GM18499 (cell line): ENCODE measurements around the gene IL9R.
"Not testable (repeated sequence)": the region's sequence is repeated elsewhere in the genome, so short reads cannot be mapped to it uniquely, and the experiment has no call there.

Source experiments
- ATAC-seq: cut with Tn5 transposase; IDR thresholded peaks from one replicate; pipeline ENCODE4 v1.9.1; 2021; ENCODE audit warnings: moderate number of reproducible peaks; ENCODE audit not compliant: insufficient read depth, unreplicated experiment

IL9R gene

DNA sequence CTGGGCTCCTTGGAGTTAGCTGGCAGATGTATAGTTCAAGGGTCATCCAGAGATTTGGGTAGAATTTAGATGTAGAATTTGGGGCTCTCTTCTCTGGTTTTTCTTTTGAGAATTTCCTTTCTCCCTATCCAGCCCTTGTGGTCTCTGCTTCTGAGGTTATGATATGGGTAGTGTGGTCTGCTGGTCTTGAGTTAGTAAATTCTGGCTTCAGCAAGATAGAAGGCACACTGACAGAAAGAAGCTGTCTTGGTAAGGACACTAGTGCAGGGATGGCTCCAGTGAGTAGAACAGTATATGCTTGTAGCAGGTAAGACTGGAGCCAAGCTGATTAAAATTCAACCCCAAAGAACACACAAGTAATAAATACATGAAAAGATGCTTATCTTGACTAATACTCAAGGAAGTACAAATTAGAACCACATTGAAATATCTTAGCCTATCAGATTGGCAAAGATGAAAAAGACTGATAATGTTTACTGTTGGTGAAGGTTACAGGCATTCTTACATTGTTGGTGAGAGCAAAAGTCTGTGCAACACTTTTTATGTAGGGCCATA lies 2.1 kb upstream of the IL9R start:
- no peak for ATAC-seq

DNA sequence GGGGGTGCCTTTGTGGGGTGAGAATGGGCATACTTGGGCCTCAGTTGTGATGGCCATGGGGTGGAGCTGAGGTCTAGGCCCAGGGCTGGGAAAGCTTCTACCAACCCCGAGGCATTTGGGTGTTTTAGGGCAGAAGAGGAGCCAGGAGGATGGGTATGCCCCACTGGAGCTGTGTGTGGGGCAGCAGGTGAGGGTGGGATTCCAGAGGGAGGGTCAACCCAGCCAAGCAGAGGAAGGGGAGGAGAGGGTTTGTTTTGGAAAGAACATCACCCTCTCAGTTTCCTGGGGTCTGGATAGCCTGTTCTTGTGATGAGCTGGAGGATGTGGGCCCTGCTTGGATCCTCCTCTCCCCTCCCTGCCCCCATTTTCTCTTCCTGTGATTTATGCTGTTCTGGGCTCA lies 620 bp downstream of the IL9R start:
- no peak for ATAC-seq

DNA sequence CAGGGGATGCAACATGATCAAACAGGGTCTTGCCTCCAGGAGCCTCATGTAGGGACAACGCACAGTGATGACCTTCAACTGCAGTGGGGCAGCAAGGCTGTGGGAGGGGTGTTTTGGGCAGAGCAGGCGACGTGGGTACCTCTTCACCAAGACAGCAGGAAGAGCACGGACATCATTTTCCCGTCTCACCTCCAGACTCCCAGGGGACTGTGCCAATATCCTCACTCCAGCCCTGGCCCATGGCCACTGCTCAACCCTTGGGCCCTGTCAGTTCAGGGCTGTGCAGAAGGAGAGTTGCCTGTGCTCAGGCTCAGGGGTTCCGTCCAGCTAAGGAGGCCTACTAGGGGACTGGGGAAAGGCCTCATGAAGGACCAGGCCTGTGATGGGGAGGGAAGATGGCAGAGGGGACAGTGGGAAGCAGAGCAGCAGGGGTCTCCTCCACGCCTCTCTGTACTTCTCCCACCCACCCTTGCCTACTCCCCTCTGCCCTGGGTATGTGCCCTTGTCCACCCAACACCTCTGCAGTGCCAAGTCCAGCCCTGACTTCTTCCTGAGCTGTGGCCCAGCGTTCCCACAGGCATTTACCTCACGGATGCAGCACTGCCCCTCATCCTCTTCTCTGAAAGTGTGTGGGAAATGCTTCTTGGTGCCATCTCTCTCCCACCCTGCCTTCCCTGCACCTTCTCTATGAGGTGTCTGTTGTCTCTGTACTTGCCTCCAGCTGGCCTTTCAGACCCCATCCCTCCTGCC lies 1.4 kb downstream of the IL9R start:
- no peak for ATAC-seq

DNA sequence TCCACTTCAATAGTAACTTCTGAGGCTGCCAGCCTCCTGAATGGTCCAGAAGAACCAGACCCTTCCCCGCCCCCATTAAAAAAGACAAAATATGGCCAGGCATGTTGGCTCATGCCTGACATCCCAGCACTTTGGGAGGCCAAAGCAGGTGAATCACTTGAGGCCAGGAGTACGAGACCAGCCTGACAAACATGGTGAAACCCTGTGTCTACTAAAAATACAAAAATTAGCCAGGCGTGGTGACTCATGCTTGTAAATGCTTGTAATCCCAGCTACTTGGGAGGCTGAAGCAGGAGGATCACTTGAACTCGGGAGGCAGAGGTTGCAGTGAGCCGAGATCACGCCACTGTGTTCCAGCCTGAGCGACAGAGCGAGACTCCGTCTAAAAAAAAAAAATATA lies 2.3 kb downstream of the IL9R start:
- not testable (repeated sequence) for ATAC-seq

DNA sequence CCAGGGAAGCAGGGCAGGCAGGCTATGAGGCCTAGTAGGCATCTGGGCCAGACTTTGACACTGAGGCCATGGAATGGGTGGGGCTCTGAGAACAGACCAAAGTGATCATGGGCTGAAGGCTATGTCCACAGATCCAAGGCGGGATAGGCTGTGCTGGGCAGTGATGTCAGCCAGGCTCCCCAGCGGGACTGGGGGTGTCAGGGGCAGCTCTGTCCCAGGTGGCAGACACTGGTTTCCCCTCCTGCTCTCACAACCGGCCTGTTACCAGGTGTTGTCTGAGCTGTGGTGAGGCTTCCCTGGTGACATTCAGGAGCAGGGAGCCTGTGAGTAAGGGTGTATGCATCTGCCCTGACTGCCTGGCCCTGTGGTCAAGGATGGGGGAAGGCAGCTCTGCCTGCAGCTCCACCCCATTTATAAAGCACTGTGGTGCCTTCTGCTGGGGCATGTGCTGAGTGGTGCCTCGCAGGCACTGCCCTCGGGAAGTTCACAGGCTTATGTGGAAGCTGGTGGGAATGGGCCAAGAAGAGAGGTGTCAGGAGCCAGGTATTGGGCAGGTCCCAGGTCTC lies 2.9 kb downstream of the IL9R start:
- no peak for ATAC-seq

DNA sequence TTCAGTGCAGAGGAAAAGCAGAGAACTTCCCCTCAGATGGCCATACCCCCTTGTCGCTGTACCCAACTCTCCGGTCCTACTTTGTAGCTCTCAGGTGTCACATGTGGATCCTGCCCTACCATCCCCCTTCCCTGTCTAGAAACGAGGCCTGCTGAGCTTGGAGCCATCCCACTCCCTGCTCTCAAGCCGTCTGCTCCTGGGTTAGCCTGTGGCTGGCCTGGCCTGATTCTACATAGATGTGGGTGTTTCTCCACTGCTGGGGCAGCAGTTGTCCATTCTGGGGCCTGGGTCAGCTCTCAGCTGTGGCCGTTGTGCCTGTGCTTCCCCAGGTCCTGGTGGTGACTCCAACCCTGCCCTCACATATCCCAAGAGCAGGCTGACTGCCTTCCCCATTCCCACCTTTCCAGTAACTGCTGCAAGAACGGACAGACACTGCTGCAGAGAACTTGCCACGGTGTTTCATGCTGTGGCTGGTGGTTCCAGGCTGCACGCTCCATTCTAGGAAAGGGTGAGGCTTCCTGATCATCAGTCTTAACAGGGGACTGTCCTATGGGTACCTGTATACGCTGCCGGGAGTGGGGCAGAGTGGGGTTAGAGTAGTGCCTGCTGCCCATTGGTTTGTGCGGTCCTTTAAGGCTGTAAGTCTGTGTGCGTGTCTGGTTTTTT lies 3.6 kb downstream of the IL9R start:
- no peak for ATAC-seq

DNA sequence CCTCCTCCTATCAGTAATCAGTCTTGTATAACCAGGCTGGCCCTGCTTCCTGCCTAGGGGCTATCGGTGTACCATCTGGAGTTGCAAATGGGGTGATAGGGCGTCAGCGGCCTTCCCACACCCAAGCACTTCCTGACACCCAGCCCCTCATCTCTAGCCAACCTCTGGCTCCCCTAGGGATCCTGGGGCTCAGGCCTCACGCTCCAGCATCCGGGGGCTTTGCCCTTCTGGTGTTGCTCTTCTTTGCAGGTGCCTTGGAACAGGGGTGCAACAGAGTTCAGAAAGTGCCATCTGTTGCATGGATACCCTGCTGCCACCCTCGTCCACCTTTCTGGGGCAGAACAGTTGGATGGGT lies 4.1 kb downstream of the IL9R start:
- no peak for ATAC-seq

DNA sequence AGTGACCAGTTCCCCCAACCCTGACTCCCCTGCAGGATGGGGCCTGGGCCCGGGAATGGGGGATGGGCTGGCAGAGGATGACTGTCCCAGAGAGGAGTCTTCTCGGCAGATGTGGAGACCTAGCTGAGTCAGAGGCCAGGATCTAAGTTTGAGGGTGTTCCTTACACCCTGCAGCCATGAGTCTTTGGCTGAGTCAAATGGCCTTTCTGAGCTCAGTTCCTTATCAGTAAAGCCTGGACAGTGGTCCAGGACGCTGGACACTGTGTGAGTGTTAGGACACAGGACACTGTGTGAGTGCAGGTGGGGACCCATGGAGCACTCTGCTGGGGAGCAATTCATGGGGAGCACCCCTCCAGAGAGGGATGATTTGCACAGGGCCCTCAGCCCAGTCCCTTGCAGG lies 5.0 kb downstream of the IL9R start:
- ATAC-seq = no peak

DNA sequence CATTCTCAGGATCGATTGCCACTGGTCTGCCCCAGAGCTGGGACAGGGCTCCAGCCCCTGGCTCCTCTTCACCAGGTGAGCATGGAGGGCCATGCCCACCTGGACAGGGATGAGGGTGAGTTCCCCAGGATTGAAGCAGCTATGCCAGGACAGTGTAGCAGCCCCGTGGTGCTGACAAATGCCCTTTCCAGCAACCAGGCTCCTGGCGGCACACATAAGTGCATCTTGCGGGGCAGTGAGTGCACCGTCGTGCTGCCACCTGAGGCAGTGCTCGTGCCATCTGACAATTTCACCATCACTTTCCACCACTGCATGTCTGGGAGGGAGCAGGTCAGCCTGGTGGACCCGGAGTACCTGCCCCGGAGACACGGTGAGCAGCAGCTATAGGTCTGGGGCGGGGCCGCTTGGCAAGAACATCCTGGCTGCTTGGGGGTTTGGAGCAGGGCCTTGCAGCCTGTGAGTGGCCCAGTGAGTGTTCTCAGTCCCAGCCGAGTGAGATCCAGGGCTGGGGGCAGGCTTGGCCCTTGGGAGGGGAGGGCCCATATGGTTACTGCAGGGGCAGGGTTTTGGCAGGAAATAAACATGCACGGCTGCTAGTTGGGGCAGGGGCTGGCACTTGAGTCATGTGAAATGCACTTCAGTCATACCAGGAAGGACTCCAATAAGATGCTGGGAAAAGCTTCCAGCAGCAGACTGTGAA lies 6.1 kb downstream of the IL9R start:
- ATAC-seq = no peak

DNA sequence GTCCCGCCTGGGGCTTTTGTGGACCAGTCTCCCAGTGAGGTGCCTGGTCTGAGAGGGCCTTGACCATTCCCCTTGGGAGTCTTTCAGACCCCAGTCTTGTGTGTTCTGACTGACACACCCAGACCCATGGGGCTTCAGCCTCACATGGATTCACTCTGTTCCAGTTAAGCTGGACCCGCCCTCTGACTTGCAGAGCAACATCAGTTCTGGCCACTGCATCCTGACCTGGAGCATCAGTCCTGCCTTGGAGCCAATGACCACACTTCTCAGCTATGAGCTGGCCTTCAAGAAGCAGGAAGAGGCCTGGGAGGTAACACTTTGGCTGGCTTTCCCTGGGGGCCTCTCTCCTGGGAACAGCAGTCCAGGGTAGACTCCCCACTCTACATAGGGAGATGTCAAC lies 6.8 kb downstream of the IL9R start:
- ATAC-seq = no peak

DNA sequence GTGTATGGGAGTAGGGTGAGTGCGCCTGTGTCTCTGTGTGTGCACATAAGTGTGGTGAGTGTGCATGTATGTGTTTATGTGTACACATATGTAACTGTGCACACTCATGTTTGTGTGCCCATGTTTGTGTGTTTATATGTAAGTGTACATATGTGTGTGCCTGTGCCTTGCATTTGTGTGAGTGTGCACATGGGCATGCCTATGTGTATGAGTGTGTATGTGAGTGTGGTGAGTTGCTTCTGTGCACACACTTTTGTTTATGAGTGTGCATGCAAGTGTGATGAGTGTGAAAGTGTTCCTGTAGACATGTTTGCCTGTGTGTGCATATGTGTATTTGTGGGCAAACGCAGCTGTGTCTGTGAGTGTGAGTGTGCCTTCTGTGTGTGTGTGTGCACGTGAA lies 7.2 kb downstream of the IL9R start:
- ATAC-seq = no peak

DNA sequence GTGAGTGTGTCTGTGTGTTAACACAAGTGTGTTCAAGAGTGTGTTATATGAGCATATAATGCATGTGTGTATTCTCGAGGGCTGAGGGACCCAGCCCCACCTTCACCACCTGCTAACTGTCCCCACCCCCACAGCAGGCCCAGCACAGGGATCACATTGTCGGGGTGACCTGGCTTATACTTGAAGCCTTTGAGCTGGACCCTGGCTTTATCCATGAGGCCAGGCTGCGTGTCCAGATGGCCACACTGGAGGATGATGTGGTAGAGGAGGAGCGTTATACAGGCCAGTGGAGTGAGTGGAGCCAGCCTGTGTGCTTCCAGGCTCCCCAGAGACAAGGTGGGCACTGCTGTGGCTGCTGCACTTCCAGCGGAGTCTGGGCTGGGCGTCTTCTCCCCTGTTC lies 7.6 kb downstream of the IL9R start:
- ATAC-seq = no peak

DNA sequence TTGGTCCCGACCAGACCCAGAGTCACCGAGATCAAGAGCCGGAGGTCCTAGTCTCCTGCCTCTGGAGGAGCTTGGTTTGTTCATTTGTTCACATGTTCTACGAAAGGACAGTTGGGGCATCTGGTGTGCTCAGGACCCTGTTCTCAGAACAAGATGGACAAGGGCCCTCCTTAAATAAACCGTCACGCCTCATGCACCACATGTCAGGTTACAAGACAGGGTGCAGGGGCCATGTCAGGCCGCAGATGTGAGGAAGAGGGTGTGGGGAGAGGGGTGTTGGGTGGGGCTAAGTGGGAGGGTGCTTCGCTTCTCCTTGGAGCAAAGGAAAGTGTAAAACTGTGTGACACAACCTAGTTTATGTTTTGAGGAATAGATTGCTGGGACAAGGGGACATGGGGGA lies 9.0 kb downstream of the IL9R start:
- ATAC-seq = not testable (repeated sequence)

DNA sequence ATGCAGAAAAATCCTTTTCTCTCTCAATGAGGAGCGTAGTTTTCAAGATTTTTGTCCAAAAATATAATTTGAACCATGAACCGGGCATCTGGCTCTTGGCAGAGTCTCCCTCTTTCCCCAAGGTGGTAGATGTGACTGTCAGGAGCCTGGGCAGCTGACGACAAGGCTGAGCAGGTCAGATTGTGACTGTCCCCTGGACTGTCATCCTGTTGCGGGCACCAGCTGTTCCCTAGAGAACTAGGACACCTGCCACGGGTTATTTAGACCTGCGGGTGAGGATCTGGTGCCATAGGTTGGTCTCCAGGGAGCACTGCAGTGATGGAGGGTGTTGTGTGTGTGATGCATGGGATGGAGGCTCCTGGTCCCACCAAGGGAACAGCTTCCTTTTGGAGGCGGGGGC lies 10.9 kb downstream of the IL9R start:
- not testable (repeated sequence) for ATAC-seq

DNA sequence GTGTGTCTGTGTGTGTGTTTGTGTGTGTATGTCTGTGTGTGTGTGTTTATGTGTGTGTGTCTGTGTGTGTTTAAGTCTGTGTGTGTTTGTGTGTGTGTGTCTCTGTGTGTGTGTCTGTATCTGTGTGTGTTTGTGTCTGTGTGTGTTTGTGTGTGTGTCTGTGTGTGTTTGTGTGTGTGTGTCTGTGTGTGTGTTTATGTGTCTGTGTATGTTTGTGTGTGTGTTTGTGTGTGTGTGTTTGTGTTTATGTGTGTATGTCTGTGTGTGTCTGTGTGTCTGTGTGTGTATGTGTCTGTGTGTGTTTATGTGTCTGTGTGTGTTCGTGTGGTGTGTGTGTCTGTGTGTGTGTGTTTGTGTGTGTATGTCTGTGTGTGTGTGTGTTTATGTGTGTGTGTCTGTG lies 11.4 kb downstream of the IL9R start:
- no peak for ATAC-seq

DNA sequence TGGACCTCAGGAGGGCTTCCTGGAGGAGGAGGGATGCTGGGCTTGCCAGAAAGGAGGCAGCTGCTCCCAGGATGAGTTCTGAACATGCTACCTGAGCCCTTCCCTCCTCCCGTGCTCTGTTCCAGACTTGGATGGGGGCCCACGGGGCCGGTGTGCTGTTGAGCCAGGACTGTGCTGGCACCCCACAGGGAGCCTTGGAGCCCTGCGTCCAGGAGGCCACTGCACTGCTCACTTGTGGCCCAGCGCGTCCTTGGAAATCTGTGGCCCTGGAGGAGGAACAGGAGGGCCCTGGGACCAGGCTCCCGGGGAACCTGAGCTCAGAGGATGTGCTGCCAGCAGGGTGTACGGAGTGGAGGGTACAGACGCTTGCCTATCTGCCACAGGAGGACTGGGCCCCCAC lies 12.2 kb downstream of the IL9R start:
- ATAC-seq = not testable (repeated sequence)

DNA sequence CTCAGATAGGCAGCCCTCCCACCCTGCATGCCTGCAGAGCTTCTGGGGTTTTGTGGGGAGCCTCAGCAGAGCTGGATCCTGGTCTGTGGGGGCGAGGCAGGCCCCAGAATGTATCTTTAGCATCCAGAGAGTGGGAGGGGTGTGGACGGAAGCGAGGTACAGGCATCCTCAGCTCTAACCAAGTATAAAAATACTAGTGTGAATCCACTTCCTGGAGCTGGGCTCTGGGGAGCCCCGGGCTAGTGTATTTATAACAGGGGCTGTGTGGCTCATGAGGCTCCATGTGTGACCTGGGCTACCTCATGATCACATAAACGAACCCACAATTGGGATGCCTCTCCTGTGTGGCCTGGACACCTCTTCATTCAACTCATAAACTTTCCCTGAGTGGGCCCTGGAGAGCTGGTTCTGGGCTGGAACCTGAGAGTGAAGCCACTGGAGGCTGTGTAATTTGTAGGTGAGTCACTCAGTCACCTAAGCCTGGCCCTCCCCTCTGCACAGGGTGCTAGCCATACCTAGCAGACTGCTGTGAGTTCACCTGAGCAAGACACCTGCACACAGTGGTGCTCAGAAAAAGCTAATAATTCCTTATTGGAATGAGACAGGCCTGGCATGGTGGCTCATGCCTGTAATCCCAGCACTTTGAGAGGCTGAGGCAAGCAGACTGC lies 15.9 kb downstream of the IL9R start:
- not testable (repeated sequence) for ATAC-seq

DNA sequence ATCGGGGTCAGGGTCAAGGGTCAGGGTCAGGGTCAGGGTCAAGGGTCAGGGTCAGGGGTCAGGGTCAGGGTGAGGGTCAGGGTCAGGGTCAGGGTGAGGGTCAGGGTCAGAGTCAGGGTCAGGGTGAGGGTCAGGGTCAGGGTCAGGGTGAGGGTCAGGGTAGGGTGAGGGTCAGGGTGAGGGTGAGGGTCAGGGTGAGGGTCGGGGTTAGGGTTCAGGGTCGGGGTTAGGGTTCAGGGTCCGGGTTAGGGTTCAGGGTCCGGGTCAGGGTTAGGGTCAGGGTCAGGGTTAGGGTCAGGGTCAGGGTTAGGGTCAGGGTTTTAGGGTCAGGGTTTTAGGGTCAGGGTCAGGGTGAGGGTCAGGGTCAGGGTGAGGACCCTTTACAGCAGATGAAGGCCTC lies 22.4 kb downstream of the IL9R start:
- not testable (repeated sequence) for ATAC-seq

DNA sequence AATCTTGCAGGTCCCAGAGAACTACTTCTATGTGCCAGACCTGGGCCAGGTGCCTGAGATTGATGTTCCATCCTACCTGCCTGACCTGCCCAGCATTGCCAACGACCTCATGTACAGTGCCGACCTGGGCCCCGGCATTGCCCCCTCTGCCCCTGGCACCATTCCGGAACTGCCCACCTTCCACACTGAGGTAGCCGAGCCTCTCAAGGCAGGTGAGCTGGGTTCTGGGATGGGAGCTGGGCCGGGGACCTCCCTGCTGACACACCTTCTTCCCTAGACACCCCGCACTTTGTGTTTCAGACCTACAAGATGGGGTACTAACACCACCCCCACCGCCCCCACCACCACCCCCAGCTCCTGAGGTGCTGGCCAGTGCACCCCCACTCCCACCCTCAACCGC lies 25.5 kb downstream of the IL9R start:
- ATAC-seq = not testable (repeated sequence)

DNA sequence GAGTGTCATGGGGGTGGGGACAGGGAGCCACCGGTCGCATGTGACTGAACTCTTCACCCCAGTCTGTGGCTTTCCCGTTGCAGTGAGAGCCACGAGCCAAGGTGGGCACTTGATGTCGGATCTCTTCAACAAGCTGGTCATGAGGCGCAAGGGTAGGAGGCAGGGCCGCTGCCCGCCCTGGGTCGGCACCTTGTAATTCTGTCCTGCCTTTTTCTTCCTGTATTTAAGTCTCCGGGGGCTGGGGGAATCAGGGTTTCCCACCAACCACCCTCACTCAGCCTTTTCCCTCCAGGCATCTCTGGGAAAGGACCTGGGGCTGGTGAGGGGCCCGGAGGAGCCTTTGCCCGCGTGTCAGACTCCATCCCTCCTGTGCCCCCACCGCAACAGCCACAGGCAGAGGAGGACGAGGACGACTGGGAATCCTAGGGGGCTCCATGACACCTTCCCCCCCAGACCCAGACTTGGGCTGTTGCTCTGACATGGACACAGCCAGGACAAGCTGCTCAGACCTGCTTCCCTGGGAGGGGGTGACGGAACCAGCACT lies 27.5 kb downstream of the IL9R start:
- ATAC-seq = not testable (repeated sequence)
